MM.1S (cell line): Measurements from ENCODE around the gene CD7.
A peak's percentile ranks its signal among the peaks of the same experiment; 100 is the strongest.

Source experiments
- DNase-seq: peaks from one replicate; pipeline ENCODE4 v3.0.0-alpha.2; 2015
- H2AFZ ChIP-seq: fragments of 300-600 bp; sonication (generic); 2 replicates; pipeline ENCODE4 v1.6.0; 2016; ENCODE audit warnings: antibody characterized with exemption, low read length
- H3F3A ChIP-seq: fragments of 300-600 bp; sonication (generic); 2 replicates; pipeline ENCODE4 v1.6.1; 2016; ENCODE audit warnings: mild to moderate bottlenecking, antibody characterized with exemption, low read length, moderate library complexity, mixed read lengths; ENCODE audit not compliant: insufficient read depth
- H3K27ac ChIP-seq: fragments of 300-600 bp; sonication (generic); 2 replicates; pipeline ENCODE4 v1.5.1; 2016; ENCODE audit warnings: mild to moderate bottlenecking, low read length
- H3K27me3 ChIP-seq: fragments of 300-600 bp; sonication (generic); replicated peaks from 2 replicates; pipeline ENCODE4 v1.6.0; 2016; ENCODE audit warnings: low read length; ENCODE audit not compliant: insufficient read depth
- H3K36me3 ChIP-seq: fragments of 300-600 bp; sonication (generic); replicated peaks from 2 replicates; pipeline ENCODE4 v1.6.1; 2016; ENCODE audit warnings: mild to moderate bottlenecking, low read length, mixed read lengths; ENCODE audit not compliant: insufficient read depth
- H3K4me1 ChIP-seq: fragments of 300-600 bp; sonication (generic); 2 replicates; pipeline ENCODE4 v1.6.1; 2016; ENCODE audit warnings: low read length, mixed read lengths
- H3K4me2 ChIP-seq: fragments of 300-600 bp; sonication (generic); 2 replicates; pipeline ENCODE4 v1.6.0; 2016; ENCODE audit warnings: low read depth, low read length
- H3K4me3 ChIP-seq: fragments of 300-600 bp; sonication (generic); 2 replicates; pipeline ENCODE4 v1.5.1; 2016; ENCODE audit warnings: low read length, mixed read lengths
- H3K79me2 ChIP-seq: fragments of 300-600 bp; sonication (generic); 2 replicates; pipeline ENCODE4 v1.6.1; 2016; ENCODE audit warnings: mixed run types, low read length, mixed read lengths
- H3K9ac ChIP-seq: fragments of 300-600 bp; sonication (generic); 2 replicates; pipeline ENCODE4 v1.6.1; 2016; ENCODE audit warnings: low read length, mixed read lengths
- H3K9me2 ChIP-seq: fragments of 300-600 bp; sonication (generic); replicated peaks from 2 replicates; pipeline ENCODE4 v1.6.1; 2016; ENCODE audit warnings: mild to moderate bottlenecking, low read length, mixed read lengths; ENCODE audit not compliant: insufficient read depth
- H3K9me3 ChIP-seq: fragments of 300-600 bp; sonication (generic); replicated peaks from 2 replicates; pipeline ENCODE4 v1.6.1; 2016; ENCODE audit warnings: mild to moderate bottlenecking, low read length, mixed read lengths; ENCODE audit not compliant: insufficient read depth
- H4K20me1 ChIP-seq: fragments of 300-600 bp; sonication (generic); 2 replicates; pipeline ENCODE4 v1.6.1; 2016; ENCODE audit warnings: mild to moderate bottlenecking, low read length, moderate library complexity, mixed read lengths; ENCODE audit not compliant: insufficient read depth
- CTCF ChIP-seq: fragments of 300-600 bp; sonication (generic); IDR thresholded peaks from 2 replicates; pipeline ENCODE4 v1.5.1; 2016; ENCODE audit warnings: antibody characterized with exemption, low read length, mixed read lengths
- EZH2 ChIP-seq: fragments of 300-600 bp; sonication (generic); optimal IDR thresholded peaks from 2 replicates; pipeline ENCODE3; 2017; ENCODE audit warnings: low read depth, mild to moderate bottlenecking, antibody characterized with exemption, low read length, mixed read lengths
- EZH2phosphoT487 ChIP-seq: fragments of 300-600 bp; sonication (generic); IDR thresholded peaks from 2 replicates; pipeline ENCODE4 v1.6.1; 2018; ENCODE audit warnings: antibody characterized with exemption, low read length

CD7 gene

GRCh38 chr17:82296511-82297279 is 20.7 kb downstream of the CD7 start:
- Histone ChIP-seq H4K20me1 (no peaks in the 10 kb centered on the region), H3K27me3 (no peaks in the 10 kb centered on the region), H3K9ac (peak overlapping the region; percentile 98), H3K4me1 (peaks cover 23% of the 10 kb centered on the region), H3F3A (peaks cover 44% of the 10 kb centered on the region), H2AFZ (peak overlapping the region; percentile 68), H3K79me2 (no peaks in the 10 kb centered on the region), H3K27ac (peak overlapping the region; percentile 87), H3K9me2 (no peaks in the 10 kb centered on the region), H3K9me3 (no peaks in the 10 kb centered on the region), H3K4me2 (peak overlapping the region; percentile 94), H3K4me3 (peak overlapping the region; percentile 75), H3K36me3 (no peaks in the 10 kb centered on the region)
- no peak for TF ChIP-seq EZH2phosphoT487
- no peak for TF ChIP-seq CTCF
- TF ChIP-seq EZH2, result no peak
- no peak for DNase-seq

DNA sequence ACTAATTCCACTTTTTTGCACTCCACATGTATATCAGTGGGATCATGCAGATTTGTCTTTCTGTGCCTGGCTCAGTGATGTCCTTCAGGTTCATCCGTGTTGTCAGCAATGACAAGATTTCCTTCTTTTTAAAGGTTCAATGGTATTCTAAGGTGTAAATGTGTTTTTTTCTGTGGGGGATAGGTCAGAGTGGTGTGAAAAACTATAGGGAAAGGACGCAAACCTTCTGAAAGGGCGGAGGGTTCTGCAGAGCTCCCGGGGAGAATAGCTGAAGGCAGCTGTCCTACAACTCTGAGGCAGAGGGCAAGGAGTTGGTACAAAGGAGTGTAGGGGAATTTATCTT is 22.0 kb downstream of the CD7 start:
- Histone ChIP-seq H3K9ac (no peak overlapping the region), H3K79me2 (no peaks in the 10 kb centered on the region), H3K4me1 (peaks cover 17% of the 10 kb centered on the region), H3K27ac (no peak overlapping the region), H3K27me3 (no peaks in the 10 kb centered on the region), H3K9me3 (no peaks in the 10 kb centered on the region), H3K9me2 (no peaks in the 10 kb centered on the region), H3F3A (peaks cover 49% of the 10 kb centered on the region), H4K20me1 (no peaks in the 10 kb centered on the region), H3K4me3 (no peak overlapping the region), H3K36me3 (no peaks in the 10 kb centered on the region), H3K4me2 (no peak overlapping the region), H2AFZ (no peak overlapping the region)
- DNase-seq, result no peak
- TF ChIP-seq EZH2phosphoT487, result no peak
- no peak for TF ChIP-seq EZH2
- no peak for TF ChIP-seq CTCF

DNA sequence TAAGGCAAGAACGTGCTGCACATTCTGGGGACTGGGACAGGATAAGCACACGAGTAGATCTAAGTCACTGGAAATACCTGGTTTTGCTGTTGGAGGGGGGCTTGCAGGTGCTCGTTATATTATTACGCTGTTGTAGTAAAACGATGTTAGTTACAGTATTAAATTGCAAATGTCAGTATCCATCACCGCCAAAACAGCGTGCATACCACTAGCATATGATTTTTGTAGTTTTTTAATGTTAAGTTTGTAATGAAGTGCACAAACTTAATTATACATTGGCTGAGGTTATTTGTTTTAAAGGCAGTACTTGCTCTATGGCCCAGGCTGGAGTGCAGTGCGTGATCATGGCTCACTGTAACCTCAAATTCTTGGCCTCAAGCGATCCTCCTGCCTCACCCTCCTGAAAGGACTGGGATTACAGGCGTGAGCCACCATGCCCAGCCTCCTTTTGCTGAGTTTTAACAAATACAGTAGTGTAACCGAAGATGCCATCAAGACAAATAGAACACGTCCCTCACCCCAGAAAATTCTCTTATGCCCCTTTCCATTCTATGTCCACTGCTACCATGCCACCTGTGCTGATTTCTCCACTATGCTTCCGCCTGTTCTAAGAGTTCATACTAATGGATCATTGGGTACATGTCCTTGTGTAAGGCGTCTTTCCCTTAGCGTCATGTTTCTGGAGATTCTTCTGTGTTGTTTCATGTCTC is 23.2 kb downstream of the CD7 start:
- Histone ChIP-seq H3K9me3 (no peaks in the 10 kb centered on the region), H3K79me2 (no peaks in the 10 kb centered on the region), H3K27me3 (no peaks in the 10 kb centered on the region), H3K4me2 (no peak overlapping the region), H3K9ac (no peak overlapping the region), H3F3A (peaks cover 47% of the 10 kb centered on the region), H3K36me3 (no peaks in the 10 kb centered on the region), H3K9me2 (no peaks in the 10 kb centered on the region), H3K4me3 (no peak overlapping the region), H4K20me1 (no peaks in the 10 kb centered on the region), H3K4me1 (peaks cover 17% of the 10 kb centered on the region), H3K27ac (no peak overlapping the region), H2AFZ (no peak overlapping the region)
- TF ChIP-seq EZH2, result no peak
- no peak for TF ChIP-seq CTCF
- TF ChIP-seq EZH2phosphoT487, result no peak
- no peak for DNase-seq
